ENCODE results near the gene LBHD2.

DNA sequence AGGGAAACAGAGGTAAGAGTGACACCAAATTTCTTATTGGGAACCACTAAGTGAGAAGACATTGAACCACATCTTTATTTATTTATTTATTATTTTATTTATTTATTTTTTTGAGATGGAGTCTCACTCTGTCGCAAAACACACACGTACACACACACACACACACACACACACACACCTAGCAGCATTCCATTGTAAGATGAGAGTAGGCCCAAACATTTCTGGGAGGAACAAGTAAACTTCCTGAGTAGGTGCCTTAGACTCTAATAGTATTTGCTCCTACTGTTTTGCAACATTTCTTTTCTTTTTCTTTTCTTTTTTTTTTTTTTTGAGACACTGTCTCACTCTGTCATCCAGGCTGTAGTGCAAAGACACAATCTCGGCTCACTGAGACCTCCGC, 19.6 kb upstream of the LBHD2 start:
- TF ChIP-seq, protein P1, sequence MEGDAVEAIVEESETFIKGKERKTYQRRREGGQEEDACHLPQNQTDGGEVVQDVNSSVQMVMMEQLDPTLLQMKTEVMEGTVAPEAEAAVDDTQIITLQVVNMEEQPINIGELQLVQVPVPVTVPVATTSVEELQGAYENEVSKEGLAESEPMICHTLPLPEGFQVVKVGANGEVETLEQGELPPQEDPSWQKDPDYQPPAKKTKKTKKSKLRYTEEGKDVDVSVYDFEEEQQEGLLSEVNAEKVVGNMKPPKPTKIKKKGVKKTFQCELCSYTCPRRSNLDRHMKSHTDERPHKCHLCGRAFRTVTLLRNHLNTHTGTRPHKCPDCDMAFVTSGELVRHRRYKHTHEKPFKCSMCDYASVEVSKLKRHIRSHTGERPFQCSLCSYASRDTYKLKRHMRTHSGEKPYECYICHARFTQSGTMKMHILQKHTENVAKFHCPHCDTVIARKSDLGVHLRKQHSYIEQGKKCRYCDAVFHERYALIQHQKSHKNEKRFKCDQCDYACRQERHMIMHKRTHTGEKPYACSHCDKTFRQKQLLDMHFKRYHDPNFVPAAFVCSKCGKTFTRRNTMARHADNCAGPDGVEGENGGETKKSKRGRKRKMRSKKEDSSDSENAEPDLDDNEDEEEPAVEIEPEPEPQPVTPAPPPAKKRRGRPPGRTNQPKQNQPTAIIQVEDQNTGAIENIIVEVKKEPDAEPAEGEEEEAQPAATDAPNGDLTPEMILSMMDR (IDR thresholded peaks at IDR 0.05 in 2 of 3, conservative IDR thresholded peaks at IDR 0.05 in 1 of 3; ENCODE audit: control insufficient read depth in 2 of 3, extremely low read depth in 1 of 3, insufficient read depth in 1 of 3, low read depth in 3 of 3, low read length in 3 of 3) = no peak
- TF ChIP-seq USF2 (IDR thresholded peaks at IDR 0.05; ENCODE audit: borderline replicate concordance, low read depth, low read length) (no peak), TAF1 (IDR thresholded peaks at IDR 0.05; ENCODE audit: borderline replicate concordance, low read depth, low read length) (no peak), GABPA (IDR thresholded peaks at IDR 0.05; ENCODE audit: low read depth) (no peak), RCOR1 (conservative IDR thresholded peaks at IDR 0.05; ENCODE audit: low read depth, low read length) (no peak), POLR2AphosphoS5 (IDR thresholded peaks at IDR 0.05; ENCODE audit: low read length) (no peak), POLR2A (IDR thresholded peaks at IDR 0.05; ENCODE audit: low read depth, low read length) (no peak)
- TF ChIP-seq, protein P2, sequence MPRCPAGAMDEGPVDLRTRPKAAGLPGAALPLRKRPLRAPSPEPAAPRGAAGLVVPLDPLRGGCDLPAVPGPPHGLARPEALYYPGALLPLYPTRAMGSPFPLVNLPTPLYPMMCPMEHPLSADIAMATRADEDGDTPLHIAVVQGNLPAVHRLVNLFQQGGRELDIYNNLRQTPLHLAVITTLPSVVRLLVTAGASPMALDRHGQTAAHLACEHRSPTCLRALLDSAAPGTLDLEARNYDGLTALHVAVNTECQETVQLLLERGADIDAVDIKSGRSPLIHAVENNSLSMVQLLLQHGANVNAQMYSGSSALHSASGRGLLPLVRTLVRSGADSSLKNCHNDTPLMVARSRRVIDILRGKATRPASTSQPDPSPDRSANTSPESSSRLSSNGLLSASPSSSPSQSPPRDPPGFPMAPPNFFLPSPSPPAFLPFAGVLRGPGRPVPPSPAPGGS (IDR thresholded peaks at IDR 0.05; ENCODE audit: borderline replicate concordance, insufficient read depth, low read depth, low read length, poor library complexity, severe bottlenecking) = no peak
